GM19193 (cell line): ENCODE data around the gene RAB13.

Experiments
- POLR2A ChIP-seq: IDR thresholded peaks from 4 replicates; pipeline ENCODE4 v1.6.1; 2011; ENCODE audit not compliant: insufficient read depth, insufficient read length; ENCODE audit errors: extremely low read depth

Gene RAB13

GRCh38 chr1:153962088-153963029, 23.8 kb downstream of the RAB13 start:
- no peak for TF ChIP-seq POLR2A

DNA sequence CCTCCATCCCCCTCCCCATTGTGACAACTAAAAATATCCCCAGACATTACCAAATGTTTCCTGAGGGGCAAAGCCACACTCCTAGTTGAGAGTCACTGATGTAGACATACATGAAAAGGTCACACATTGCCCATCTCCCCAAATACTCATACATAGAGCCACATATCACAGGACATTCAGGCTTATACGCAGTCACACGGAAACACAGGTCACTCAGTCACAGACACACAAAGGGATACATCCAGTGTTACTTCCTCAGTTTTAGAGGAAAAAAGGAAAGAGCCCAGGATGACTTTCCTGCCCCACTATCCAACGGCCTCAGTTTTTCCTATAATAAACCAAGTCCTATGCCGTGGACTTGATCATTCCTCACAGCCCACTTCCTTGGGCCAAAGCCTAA, 24.7 kb downstream of the RAB13 start:
- TF ChIP-seq POLR2A = no peak

- no peak for TF ChIP-seq POLR2A
These were observed 25.9 kb downstream of the RAB13 start for GRCh38 chr1:153960206-153960605.

GRCh38 chr1:153959454-153959853, 26.7 kb downstream of the RAB13 start:
- TF ChIP-seq POLR2A = no peak

GRCh38 chr1:153958961-153959260, 27.2 kb downstream of the RAB13 start:
- no peak for TF ChIP-seq POLR2A

- TF ChIP-seq POLR2A = peak; percentile 69
These were observed 27.8 kb downstream of the RAB13 start, which contains the start of gene CRTC2 for GRCh38 chr1:153958111-153958960. Gene CRTC2, minus strand, starts transcription at chr1:153958612. Its CDS starts 115 bp downstream, at chr1:153958497.

DNA sequence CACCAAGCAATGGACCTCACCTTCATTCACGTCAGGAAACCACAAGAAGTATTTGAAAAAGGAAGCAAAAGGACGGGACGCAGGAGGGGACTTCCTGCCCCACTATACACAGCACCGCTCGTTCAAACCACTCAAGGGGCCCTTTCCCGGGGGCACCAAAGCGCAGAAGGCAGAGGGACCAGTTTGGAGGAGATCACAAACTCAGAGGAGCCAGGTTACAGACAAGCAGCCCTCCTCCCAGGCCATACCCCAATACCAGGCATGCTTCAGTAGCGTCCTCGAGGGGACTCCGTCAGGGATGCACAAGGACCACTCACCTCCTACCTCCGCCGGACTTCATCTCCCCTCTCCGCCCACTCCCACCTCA, 28.4 kb downstream of the RAB13 start:
- peak; percentile 60 for TF ChIP-seq POLR2A

DNA sequence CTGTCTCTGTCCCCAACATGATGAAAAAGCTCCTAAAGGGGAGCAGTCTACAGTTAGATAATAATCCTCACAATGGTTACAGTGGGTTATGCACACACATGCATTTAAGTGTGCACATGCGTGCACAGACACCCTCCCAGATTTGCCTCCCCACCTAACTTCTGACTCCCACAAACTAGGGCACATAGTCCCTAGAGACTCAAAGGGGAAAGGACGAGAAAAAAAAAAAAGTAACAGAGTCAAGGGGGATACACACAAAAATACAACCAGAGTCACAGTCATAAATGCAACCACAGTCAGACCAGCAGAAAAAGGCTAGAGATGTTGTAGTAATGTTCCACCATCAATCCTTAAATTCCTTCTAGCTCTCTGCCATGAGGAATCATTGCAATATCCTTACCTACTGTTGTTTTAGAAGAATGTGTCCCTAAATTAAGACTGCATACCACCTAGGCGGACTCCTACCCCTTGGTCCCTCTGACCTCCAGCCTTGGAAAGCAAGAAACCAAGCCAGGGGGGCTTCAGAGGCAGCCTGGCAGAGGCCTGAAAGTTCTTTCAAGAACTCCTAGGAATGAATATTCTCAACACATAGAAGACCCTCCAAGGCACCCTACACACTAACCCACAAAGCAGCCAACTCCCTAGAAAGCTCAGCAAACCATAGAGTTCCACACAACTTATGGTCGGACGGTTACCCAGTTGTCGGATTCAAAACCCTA, 29.0 kb downstream of the RAB13 start:
- TF ChIP-seq POLR2A = no peak

DNA sequence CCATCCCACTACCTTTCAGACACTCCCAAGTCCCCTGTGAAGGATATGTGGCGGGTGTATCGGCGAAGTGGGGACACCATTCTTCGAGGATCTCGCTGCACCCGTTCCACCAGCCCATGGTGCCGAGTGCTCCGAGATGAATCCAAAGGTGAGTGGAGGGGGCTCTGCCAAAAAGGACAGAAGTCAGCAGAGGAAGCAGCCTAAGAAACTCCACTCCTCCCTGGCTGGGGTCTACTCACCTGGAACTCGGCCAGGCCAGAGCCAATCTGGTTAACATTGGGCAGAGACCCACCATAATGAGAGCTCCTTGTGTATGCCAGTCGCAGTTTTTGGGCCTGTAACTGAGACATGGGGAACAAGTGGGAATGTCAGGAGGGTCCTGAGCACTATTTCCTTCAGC, 31.3 kb downstream of the RAB13 start:
- TF ChIP-seq POLR2A = no peak

- TF ChIP-seq POLR2A = no peak
These were observed 32.2 kb downstream of the RAB13 start for GRCh38 chr1:153953859-153954365.

DNA sequence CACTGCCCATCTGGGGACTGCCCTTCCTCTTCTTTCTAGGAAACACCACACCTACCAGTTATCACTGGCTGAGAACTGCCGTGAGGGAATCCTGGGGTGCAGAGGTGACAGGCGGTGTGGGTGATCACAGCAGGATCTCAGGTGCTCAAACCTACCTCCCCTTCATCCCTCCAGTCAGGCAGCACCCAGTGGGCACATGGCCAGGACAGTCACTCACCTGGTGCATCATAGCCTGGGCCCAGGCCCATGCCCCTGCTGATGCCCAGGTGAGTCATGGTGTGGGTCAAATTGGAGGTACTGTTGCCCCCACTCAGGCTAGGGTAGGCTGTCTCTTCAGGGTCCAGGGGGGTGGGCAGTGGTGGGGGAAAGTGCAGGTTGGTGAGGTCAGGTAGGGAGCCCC, 34.3 kb downstream of the RAB13 start:
- no peak for TF ChIP-seq POLR2A

GRCh38 chr1:153951183-153951582, 35.0 kb downstream of the RAB13 start:
- TF ChIP-seq POLR2A = no peak

- peak; percentile 54 for TF ChIP-seq POLR2A
These were observed 39.4 kb downstream of the RAB13 start, which contains the start of gene DENND4B for GRCh38 chr1:153946622-153947241. Gene DENND4B, minus strand, starts transcription at chr1:153946718. Its CDS starts 2,344 bp downstream, at chr1:153944374.
